Nasal cavity respiratory epithelium epithelial cell of viscerocranial mucosa (primary cell): ENCODE results near the gene ETS2. TPM values are rescaled to one million over a fixed set of nuclear protein-coding genes. Genes with fewer than 3 reads are reported as not detected.

ENCODE experiments used
- total RNA-seq: library from RNA; depleted of rRNA; stranded (reverse); fragments of >200 nt; gene quantifications from 2 replicates; pipeline ENCODE4 v1.2.3, GENCODE V29; 2014

Gene ETS2
- 162 and 207 TPM in 2 replicates for total RNA-seq

GRCh38 chr21:38805328-38806152, at the start of gene ETS2:
TSS of gene ETS2 (plus strand) at chr21:38805929. CDS start at chr21:38810035, 4,106 bp downstream.

